Stimulated activated CD8-positive, alpha-beta memory T cell treated with anti-CD3 and anti-CD28 coated beads, Interleukin-15, amount 100 ng/mL, for 48 hours (primary cell): Measurements from ENCODE around the gene SMG1.
"Not testable (repeated sequence)": the region's sequence is repeated elsewhere in the genome, so short reads cannot be mapped to it uniquely, and the experiment has no call there.

ENCODE experiments used
- DNase-seq, 2 donors: peaks; one replicate each; pipeline ENCODE4 v3.0.0-alpha.2; 2020; ENCODE audit warnings: low read depth in 2 of 2

SMG1 gene

DNA sequence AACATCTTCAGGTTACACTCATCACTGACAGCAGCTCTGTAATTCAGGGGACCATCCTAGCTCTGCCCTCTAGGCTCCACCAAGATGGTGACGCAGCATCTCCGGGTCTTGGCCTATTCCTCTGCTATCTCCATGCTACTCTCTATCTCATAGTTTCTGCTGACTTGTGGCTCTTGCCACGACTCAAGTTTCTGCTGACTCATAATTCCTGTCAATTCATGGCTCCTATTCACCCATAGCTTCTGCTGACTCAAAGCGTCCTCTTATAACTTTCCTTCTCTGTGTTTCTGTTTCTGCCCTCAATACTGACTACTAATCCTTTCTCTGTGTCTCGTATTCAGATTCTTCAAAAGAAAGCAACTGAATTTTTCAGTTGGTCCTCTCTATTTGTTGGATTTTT is 163.5 kb downstream of the SMG1 start:
- DNase-seq: not testable (repeated sequence)

DNA sequence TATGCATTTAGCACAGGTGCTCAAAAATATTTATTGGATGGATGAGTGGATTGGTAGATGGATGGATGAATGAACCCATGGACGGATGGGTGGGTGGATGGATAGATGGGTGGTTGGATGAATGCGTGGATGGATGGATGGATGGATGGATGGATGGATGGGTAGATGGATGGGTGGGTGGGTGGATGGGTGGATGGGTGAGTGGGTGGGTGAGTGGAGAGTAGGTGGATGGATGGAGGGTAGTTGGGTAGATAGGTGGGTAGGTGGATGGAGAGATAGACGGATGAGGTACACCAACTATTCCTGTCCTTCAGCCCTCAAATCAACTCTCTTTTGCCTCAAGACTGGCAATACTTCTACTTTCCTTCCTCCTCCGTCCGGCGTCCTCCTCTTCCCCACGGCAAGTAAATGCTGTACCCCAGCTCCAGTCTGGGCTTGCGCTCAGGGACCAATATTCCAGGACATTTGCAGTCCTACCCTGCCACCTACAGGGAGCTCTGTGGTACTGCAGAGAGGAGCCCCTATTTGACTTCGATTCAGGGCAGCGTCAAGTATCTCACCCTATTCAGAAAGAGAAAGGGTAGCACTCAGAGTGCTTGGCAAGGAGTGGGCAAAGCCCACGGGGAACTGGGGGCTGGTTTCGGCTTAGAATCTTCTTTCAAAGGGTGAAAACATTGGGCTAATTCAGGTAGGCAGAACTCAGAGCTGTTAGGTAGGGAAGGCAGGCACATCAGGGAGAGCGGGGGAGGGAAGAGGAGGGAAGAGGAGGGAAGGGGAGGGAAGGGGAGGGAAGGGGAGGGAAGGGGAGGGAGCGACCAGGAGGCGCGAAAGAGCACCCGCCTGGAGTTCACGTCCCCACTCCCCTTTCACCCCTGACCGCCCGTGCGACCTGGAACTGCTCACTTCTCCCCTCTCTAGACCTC is 166.3 kb downstream of the SMG1 start:
- DNase-seq: peak in 1 of 2 donors; percentile 42

DNA sequence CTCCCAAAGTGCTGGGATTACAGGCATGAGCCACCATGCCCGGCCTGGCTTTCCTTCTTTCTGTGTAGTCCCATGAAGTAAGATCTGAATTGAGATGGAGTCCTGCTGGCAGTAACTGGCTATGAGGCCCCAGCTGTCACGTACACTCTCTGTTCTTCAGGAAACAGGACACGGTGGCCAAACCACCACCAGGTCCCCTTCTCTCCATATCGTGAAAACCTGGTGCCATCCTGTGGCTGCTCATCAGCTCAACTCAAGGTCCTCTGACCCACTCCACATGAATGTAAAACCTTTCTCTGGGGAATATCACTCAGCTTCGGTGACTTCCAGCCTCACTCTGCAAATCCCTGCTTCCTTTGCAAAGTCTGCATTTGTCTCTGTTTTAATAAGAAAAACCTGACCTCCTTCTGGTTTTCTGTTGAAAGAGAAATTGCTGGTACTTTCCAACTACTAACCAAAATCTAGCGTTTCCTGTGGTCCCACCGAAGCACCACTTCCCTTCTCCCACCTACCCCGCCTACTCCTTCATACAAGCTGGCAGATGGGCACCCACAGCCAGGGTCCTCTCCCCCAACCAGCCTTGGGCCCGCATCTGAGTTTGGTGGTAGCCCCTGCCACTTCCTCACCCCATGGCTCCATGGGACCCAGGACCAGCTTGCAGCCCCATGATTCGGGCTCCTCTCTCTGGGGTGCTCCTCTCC is 168.1 kb downstream of the SMG1 start:
- not testable (repeated sequence) for DNase-seq

DNA sequence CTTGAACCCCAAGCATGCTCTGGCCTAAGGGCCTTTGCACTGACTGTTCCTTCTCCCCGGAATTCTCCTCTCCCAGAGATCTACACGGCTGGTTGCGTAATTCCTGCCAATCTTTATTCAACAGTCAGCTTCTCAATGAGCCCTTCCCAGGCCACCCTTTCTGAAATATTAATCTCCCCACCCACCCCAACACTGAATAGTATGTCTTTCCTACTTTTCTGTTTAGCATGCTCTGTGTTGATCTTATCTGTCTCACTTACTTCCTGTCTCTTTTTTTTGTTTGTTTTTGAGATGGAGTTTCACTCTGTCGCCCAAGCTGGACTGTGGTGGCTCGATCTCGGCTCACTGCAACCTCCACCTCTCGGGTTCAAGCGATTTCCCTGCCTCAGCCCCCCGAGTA is 169.6 kb downstream of the SMG1 start:
- not testable (repeated sequence) for DNase-seq
